Measurements from ENCODE around the gene LIPM.

The LIPM gene

DNA sequence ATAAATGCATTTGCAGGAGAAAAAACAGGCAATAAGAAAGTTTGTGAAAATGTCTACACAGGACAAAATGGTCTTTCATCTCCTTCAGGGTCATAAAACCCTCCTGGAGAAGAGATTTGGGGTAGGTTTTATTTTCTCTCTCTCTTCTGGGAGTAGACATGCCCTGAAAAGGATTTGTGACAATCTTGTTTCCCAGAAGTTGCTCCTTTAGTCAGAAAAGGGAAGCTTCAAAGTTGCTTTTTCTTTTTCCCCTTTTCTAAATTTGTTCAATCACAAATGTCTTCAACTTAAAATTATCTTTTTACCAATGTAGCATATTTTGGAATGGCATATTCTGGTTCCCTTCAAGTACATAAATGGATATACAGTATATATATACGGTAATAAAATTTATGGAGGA lies 58.5 kb downstream of the LIPM start:
- TF ChIP-seq YY1 (IDR thresholded peaks at IDR 0.05; ENCODE audit: insufficient read depth, insufficient read length): no peak
- no peak for TF ChIP-seq ZNF274 (IDR thresholded peaks at IDR 0.05; ENCODE audit: low read depth, low read length)
- no peak for TF ChIP-seq SUZ12 (IDR thresholded peaks at IDR 0.05; ENCODE audit: extremely low read depth, insufficient read depth, insufficient read length)
- Histone ChIP-seq H3K36me3 (ENCODE audit: insufficient read depth, insufficient read length, low read length) (no peaks in the 10 kb centered on the region), H3K9ac (ENCODE audit: insufficient read length, low read depth) (no peak overlapping the region), H3K27me3 (ENCODE audit: insufficient read depth, insufficient read length) (no peaks in the 10 kb centered on the region), H3K4me3 (ENCODE audit: insufficient read length, low read depth) (no peak overlapping the region), H3K4me1 (ENCODE audit: insufficient read depth, insufficient read length) (no peaks in the 10 kb centered on the region), H3K9me3 (ENCODE audit: insufficient read depth, low read length) (no peaks in the 10 kb centered on the region)
- no peak for DNase-seq (ENCODE audit: low read depth, low spot score)

DNA sequence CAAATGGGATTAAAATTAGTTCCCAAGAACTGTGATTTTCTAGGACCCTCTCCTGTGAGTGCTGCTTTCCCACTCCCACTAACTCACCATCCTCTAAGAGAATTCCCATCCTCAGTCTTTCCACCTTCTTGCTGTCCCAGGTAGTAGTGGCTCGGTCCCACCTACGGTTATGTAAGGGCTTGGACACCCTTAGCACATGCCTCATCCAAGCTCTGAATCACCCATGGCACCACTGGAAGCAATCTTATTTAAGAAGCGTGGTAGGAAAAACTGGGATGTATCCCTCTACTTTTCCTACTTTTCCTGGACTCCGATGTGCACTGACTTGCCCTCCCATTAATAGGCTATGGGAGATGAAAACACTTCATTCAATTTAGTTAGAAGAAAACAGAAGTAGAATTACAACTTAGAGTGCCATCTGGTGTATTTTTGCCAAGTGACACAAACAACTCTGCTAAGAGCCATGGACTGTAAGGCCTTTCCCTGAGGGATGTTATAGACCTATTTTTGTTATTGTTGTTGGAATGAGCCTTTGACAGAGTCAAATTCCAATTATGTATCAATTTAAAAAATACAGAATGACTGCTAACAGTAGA lies 62.8 kb downstream of the LIPM start:
- no peaks in the 10 kb centered on the region for H3K9me3 ChIP-seq (ENCODE audit: insufficient read depth, low read length)
- H3K4me1 ChIP-seq (ENCODE audit: insufficient read depth, insufficient read length): no peaks in the 10 kb centered on the region
- no peak for DNase-seq (ENCODE audit: low read depth, low spot score)
- no peaks in the 10 kb centered on the region for H3K27me3 ChIP-seq (ENCODE audit: insufficient read depth, insufficient read length)
- TF ChIP-seq SUZ12 (IDR thresholded peaks at IDR 0.05; ENCODE audit: extremely low read depth, insufficient read depth, insufficient read length) (no peak), YY1 (IDR thresholded peaks at IDR 0.05; ENCODE audit: insufficient read depth, insufficient read length) (no peak), ZNF274 (IDR thresholded peaks at IDR 0.05; ENCODE audit: low read depth, low read length) (no peak)
- no peak overlapping the region for H3K4me3 ChIP-seq (ENCODE audit: insufficient read length, low read depth)
- H3K36me3 ChIP-seq (ENCODE audit: insufficient read depth, insufficient read length, low read length): no peaks in the 10 kb centered on the region
- no peak overlapping the region for H3K9ac ChIP-seq (ENCODE audit: insufficient read length, low read depth)

DNA sequence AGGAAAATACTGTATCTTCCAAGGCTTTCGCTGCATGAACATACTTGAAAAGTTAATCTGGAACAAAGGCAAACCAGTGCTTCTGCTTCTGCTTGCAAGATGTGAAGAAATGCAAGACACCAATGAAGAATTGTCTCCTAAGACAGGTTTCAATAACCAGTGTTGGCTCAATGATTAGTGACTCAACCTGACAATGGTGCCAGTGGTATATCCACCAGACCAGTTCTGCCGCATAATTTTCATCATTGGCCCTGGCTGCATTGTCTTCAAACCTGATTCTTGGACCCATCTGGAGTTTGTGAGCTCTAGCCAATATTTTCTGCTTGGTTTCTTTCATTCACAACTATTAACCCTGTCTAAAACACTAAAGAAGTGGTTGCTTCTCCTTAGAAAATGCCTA lies 63.9 kb downstream of the LIPM start:
- Histone ChIP-seq H3K36me3 (ENCODE audit: insufficient read depth, insufficient read length, low read length) (no peaks in the 10 kb centered on the region), H3K9me3 (ENCODE audit: insufficient read depth, low read length) (no peaks in the 10 kb centered on the region), H3K4me3 (ENCODE audit: insufficient read length, low read depth) (no peak overlapping the region), H3K9ac (ENCODE audit: insufficient read length, low read depth) (no peak overlapping the region), H3K4me1 (ENCODE audit: insufficient read depth, insufficient read length) (no peaks in the 10 kb centered on the region), H3K27me3 (ENCODE audit: insufficient read depth, insufficient read length) (no peaks in the 10 kb centered on the region)
- no peak for TF ChIP-seq YY1 (IDR thresholded peaks at IDR 0.05; ENCODE audit: insufficient read depth, insufficient read length)
- no peak for TF ChIP-seq SUZ12 (IDR thresholded peaks at IDR 0.05; ENCODE audit: extremely low read depth, insufficient read depth, insufficient read length)
- no peak for TF ChIP-seq ZNF274 (IDR thresholded peaks at IDR 0.05; ENCODE audit: low read depth, low read length)
- DNase-seq (ENCODE audit: low read depth, low spot score): no peak

DNA sequence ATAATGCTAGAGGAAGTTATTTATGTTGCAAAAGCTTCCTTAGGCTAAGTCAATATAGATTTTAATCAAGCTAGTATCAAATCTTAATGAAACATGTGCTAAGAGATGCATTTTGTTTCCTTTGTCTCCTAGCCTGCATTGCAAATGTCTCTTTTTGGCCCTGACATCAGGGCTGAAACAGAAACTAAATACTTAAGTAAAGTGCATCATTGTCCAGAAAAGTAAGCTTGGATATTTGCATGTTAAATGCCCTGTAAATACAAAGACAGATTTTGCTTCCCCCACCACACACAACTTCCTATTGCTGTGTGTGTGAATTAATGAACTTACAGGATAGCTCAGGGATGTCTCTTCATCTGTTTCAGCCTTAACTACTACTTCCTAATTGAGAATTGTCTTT lies 67.6 kb downstream of the LIPM start:
- no peaks in the 10 kb centered on the region for H3K9me3 ChIP-seq (ENCODE audit: insufficient read depth, low read length)
- DNase-seq (ENCODE audit: low read depth, low spot score): no peak
- H3K4me3 ChIP-seq (ENCODE audit: insufficient read length, low read depth): no peak overlapping the region
- TF ChIP-seq YY1 (IDR thresholded peaks at IDR 0.05; ENCODE audit: insufficient read depth, insufficient read length) (no peak), SUZ12 (IDR thresholded peaks at IDR 0.05; ENCODE audit: extremely low read depth, insufficient read depth, insufficient read length) (no peak), ZNF274 (IDR thresholded peaks at IDR 0.05; ENCODE audit: low read depth, low read length) (no peak)
- H3K9ac ChIP-seq (ENCODE audit: insufficient read length, low read depth): no peak overlapping the region
- H3K36me3 ChIP-seq (ENCODE audit: insufficient read depth, insufficient read length, low read length): no peaks in the 10 kb centered on the region
- H3K27me3 ChIP-seq (ENCODE audit: insufficient read depth, insufficient read length): no peaks in the 10 kb centered on the region
- no peaks in the 10 kb centered on the region for H3K4me1 ChIP-seq (ENCODE audit: insufficient read depth, insufficient read length)

Measured in NT2/D1 (cell line).